HCT116 (cell line): ENCODE results near the gene MGME1.

Experiments
- CBX3 ChIP-seq: IDR thresholded peaks from 2 replicates; pipeline ENCODE4 v1.6.1; 2012; ENCODE audit warnings: low read depth
- CTCF ChIP-seq, 3 experiments: fragments of 200-600 bp in 1 of 3; sonication (generic) in 1 of 3; IDR thresholded peaks in 2 of 3; conservative IDR thresholded peaks in 1 of 3; 2 replicates each; pipeline ENCODE4 v1.5.1; 2012 to 2017; ENCODE audit warnings: low read depth in 2 of 3, low read length in 2 of 3, antibody characterized with exemption in 1 of 3, borderline replicate concordance in 1 of 3, control low read depth in 1 of 3, mild to moderate bottlenecking in 1 of 3, mixed read lengths in 1 of 3, mixed run types in 1 of 3, moderate library complexity in 1 of 3; ENCODE audit not compliant: insufficient read depth in 1 of 3
- EGR1 ChIP-seq: IDR thresholded peaks from 2 replicates; pipeline ENCODE4 v1.6.1; 2012; ENCODE audit warnings: low read depth
- EZH2 ChIP-seq: fragments of 200-600 bp; sonication (generic); IDR thresholded peaks from 2 replicates; pipeline ENCODE4 v1.6.1; 2017; ENCODE audit warnings: antibody characterized with exemption, mixed run types
- JUND ChIP-seq: IDR thresholded peaks from 2 replicates; pipeline ENCODE4 v1.6.1; 2012
- MAX ChIP-seq: IDR thresholded peaks from 2 replicates; pipeline ENCODE4 v1.6.1; 2012
- POLR2A ChIP-seq: IDR thresholded peaks from 2 replicates; pipeline ENCODE4 v1.7.0; 2011; ENCODE audit warnings: borderline replicate concordance; ENCODE audit not compliant: insufficient read depth, insufficient read length; ENCODE audit errors: extremely low read depth
- POLR2AphosphoS5 ChIP-seq: IDR thresholded peaks from 2 replicates; pipeline ENCODE4 v1.6.1; 2011; ENCODE audit warnings: mild to moderate bottlenecking, low read depth, low read length, moderate library complexity
- RAD21 ChIP-seq: IDR thresholded peaks from 2 replicates; pipeline ENCODE4 v1.6.1; 2012; ENCODE audit warnings: low read depth, mild to moderate bottlenecking
- REST ChIP-seq: IDR thresholded peaks from 2 replicates; pipeline ENCODE4 v1.6.1; 2012; ENCODE audit warnings: low read depth
- SP1 ChIP-seq: IDR thresholded peaks from 2 replicates; pipeline ENCODE4 v1.6.1; 2012; ENCODE audit warnings: low read depth
- TCF7L2 ChIP-seq: IDR thresholded peaks from 2 replicates; pipeline ENCODE4 v1.7.0; 2011; ENCODE audit warnings: borderline replicate concordance, inconsistent platforms; ENCODE audit not compliant: insufficient read depth, insufficient read length; ENCODE audit errors: extremely low read depth
- YY1 ChIP-seq: IDR thresholded peaks from 2 replicates; pipeline ENCODE4 v1.6.1; 2011; ENCODE audit warnings: low read length, low read depth, moderate library complexity, mild to moderate bottlenecking; ENCODE audit not compliant: insufficient replicate concordance; ENCODE audit errors: extremely low read depth

- TF ChIP-seq EGR1 (no peak), CTCF (IDR thresholded peaks at IDR 0.05 in 2 of 3, conservative IDR thresholded peaks at IDR 0.05 in 1 of 3; ENCODE audit: borderline replicate concordance in 1 of 3, insufficient read depth in 1 of 3, low read depth in 2 of 3, low read length in 2 of 3) (no peak), YY1 (no peak), REST (no peak), MAX (no peak), CBX3 (no peak), POLR2A (no peak), POLR2AphosphoS5 (no peak), EZH2 (no peak), JUND (no peak), SP1 (no peak), TCF7L2 (no peak), RAD21 (no peak)
Observed at GRCh38 chr20:17921774-17922173, 47.0 kb upstream of the MGME1 start.
